Liver (tissue), 9 donors: Measurements from ENCODE around the gene CXCR4. TPM values are rescaled to one million over a fixed set of nuclear protein-coding genes. Genes with fewer than 3 reads are reported as not detected.

Source experiments
- DNase-seq: peaks from one replicate; pipeline ENCODE4 v3.0.0-alpha.2; 2017; ENCODE audit warnings: low spot score
- H3K27ac ChIP-seq, 2 donors: one replicate each; pipeline ENCODE4 v1.7.0; 2013; ENCODE audit warnings: inconsistent platforms in 2 of 2, low read length in 2 of 2, control low read depth in 1 of 2, low read depth in 1 of 2, mild to moderate bottlenecking in 1 of 2
- H3K27me3 ChIP-seq, 4 donors: one replicate each; pipeline versions ENCODE4 v1.6.1 to v1.7.0; 2013; ENCODE audit warnings: low read length in 3 of 4, inconsistent platforms in 1 of 4, mild to moderate bottlenecking in 1 of 4, moderate library complexity in 1 of 4; ENCODE audit not compliant: control insufficient read depth in 4 of 4, insufficient read depth in 4 of 4
- H3K36me3 ChIP-seq, 4 donors: one replicate each; pipeline versions ENCODE4 v1.6.1 to v1.7.0; 2013; ENCODE audit warnings: low read length in 3 of 4, mild to moderate bottlenecking in 3 of 4, low read depth in 1 of 4, moderate library complexity in 1 of 4; ENCODE audit not compliant: control insufficient read depth in 4 of 4, insufficient read depth in 3 of 4
- H3K4me1 ChIP-seq, 4 donors: one replicate each; pipeline versions ENCODE4 v1.6.1 to v1.7.0; 2013; ENCODE audit warnings: low read length in 3 of 4, mild to moderate bottlenecking in 3 of 4, moderate library complexity in 1 of 4; ENCODE audit not compliant: control insufficient read depth in 4 of 4, insufficient read depth in 4 of 4
- H3K4me3 ChIP-seq, 3 donors: one replicate each; pipeline versions ENCODE4 v1.6.1 to v1.7.0; 2013; ENCODE audit warnings: low read length in 3 of 3, control low read depth in 1 of 3, low read depth in 1 of 3, mild to moderate bottlenecking in 1 of 3
- H3K9ac ChIP-seq, 2 donors: one replicate each; pipeline ENCODE4 v1.7.0; 2013; ENCODE audit warnings: low read length in 2 of 2, mild to moderate bottlenecking in 2 of 2, moderate library complexity in 2 of 2, control low read depth in 1 of 2, low read depth in 1 of 2
- H3K9me3 ChIP-seq, 4 donors: one replicate each; pipeline versions ENCODE4 v1.6.1 to v1.7.0; 2013; ENCODE audit warnings: low read length in 3 of 4; ENCODE audit not compliant: control insufficient read depth in 4 of 4
- EGR1 ChIP-seq, 2 donors: IDR thresholded peaks; 2 replicates each; pipeline ENCODE4 v1.6.1; 2016 to 2018; ENCODE audit warnings: antibody characterized with exemption in 2 of 2, low read depth in 2 of 2
- FOXA2 ChIP-seq: IDR thresholded peaks from 2 replicates; pipeline ENCODE4 v1.6.1; 2016; ENCODE audit warnings: antibody characterized with exemption
- HNF4A ChIP-seq, 2 donors: conservative IDR thresholded peaks; 2 replicates each; pipeline ENCODE4 v1.6.1; 2016; ENCODE audit warnings: antibody characterized with exemption in 2 of 2, mild to moderate bottlenecking in 2 of 2
- NR2F2 ChIP-seq: IDR thresholded peaks from 2 replicates; pipeline ENCODE4 v1.6.1; 2016; ENCODE audit warnings: antibody characterized with exemption
- REST ChIP-seq: IDR thresholded peaks from 2 replicates; pipeline ENCODE4 v1.6.1; 2016; ENCODE audit warnings: antibody characterized with exemption, mild to moderate bottlenecking
- SP1 ChIP-seq: IDR thresholded peaks from 2 replicates; pipeline ENCODE4 v1.6.1; 2018; ENCODE audit warnings: antibody characterized with exemption, mild to moderate bottlenecking
- YY1 ChIP-seq: IDR thresholded peaks from 2 replicates; pipeline ENCODE4 v1.6.1; 2016; ENCODE audit warnings: antibody characterized with exemption, mild to moderate bottlenecking
- WGBS: extraction: QIAGEN DNeasy Blood & Tissue Kit; methylation state at CpG from one replicate; pipeline ENCODE4 v1.1.7; 2013; 5-methylcytosine and 5-hydroxymethylcytosine counted together
- polyA plus RNA-seq, 2 donors: library from polyadenylated mRNA; stranded (reverse) in 1 of 2; unstranded in 1 of 2; fragments of 200-250 nt in 1 of 2; fragments of >200 nt in 1 of 2; fragmentation: Nextera tagmentation in 1 of 2; extraction: Ambion mirVana in 1 of 2; gene quantifications; one replicate each; pipeline versions ENCODE4 v1.2.1 to v1.2.3, GENCODE V29; 2013 to 2015
- total RNA-seq, 2 donors: library from RNA; depleted of rRNA; stranded (reverse); fragments of >200 nt; gene quantifications; one replicate each; pipeline ENCODE4 v1.2.3, GENCODE V29; 2014
- TF ChIP-seq, protein P1 (sequence below): IDR thresholded peaks from 2 replicates; pipeline ENCODE4 v1.6.1; 2016; ENCODE audit warnings: antibody characterized with exemption
- donor health status: healthy.
- donor health status: healthy.
- donor health status: healthy.
- donor health status: healthy.
- donor health status: healthy.

CXCR4 gene
- total and polyA plus RNA-seq, 4 donors, result 5.0 to 9.0 (median 6.1) TPM

GRCh38 chr2:136122661-136123060, 4.7 kb upstream of the CXCR4 start:
- H3K36me3 ChIP-seq, result no peaks in the 10 kb centered on the region
- no peak overlapping the region for H3K9ac ChIP-seq
- H3K9me3 ChIP-seq, result no peaks in the 10 kb centered on the region
- peaks cover 2 to 12% (median 6%) of the 10 kb centered on the region in 4 donors for H3K4me1 ChIP-seq
- TF ChIP-seq EGR1 (IDR thresholded peaks at IDR 0.05; ENCODE audit: low read depth in 2 of 2) (no peak), FOXA2 (no peak), REST (no peak), YY1 (no peak)
- no peak for DNase-seq
- 33% methylated on average over 3 of the region's 3 CpGs for WGBS
- H3K4me3 ChIP-seq, result no peak overlapping the region
- peaks cover 0 to 6% (median 3%) of the 10 kb centered on the region in 4 donors for H3K27me3 ChIP-seq
- H3K27ac ChIP-seq, result no peak overlapping the region

DNA sequence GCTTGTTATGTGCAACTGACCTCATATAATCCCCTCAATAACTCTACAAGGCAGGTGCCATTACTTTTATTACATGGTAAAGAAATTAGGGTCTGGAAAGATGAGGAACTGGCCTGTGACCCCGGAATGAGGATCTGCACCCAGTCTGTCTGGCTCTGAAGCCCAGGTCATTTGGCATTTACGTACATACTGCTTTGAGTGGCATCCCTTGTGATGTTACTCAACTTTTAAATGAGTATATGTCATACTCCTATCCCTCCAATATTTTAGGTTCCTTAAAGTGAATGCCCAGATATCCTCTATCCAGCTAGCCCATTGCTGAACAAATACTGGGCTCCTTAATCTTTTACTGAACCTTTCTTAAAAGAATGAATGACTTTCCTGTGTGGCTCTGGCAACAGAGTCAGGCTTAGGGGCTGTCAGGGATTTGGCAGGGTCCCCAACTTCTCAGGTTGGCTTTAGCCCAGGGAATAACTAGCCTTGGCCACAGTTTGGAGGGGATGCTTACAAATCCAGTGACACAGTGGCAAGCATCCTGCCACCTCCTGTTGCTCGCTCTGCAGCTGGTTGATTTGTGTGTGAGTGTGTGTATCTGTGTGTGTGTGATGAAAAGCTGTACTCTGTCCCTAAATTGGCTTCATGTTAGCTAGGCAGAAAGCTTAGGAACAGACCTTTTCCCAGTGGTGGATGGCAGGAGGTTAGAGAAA, 3.4 kb upstream of the CXCR4 start:
- DNase-seq, result no peak
- 66% methylated on average over 3 of the region's 3 CpGs for WGBS
- Histone ChIP-seq H3K27me3 (peaks cover 0 to 6% (median 2%) of the 10 kb centered on the region in 4 donors), H3K27ac (no peak overlapping the region), H3K36me3 (no peaks in the 10 kb centered on the region), H3K4me1 (peaks cover 9 to 24% (median 17%) of the 10 kb centered on the region in 4 donors), H3K4me3 (no peak overlapping the region), H3K9ac (no peak overlapping the region), H3K9me3 (no peaks in the 10 kb centered on the region)
- no peak for TF ChIP-seq EGR1 (IDR thresholded peaks at IDR 0.05; ENCODE audit: low read depth in 2 of 2)
- no peak for TF ChIP-seq FOXA2

GRCh38 chr2:136119717-136120675, 2.0 kb upstream of the CXCR4 start:
- no peak overlapping the region for H3K9ac ChIP-seq
- no peak overlapping the region for H3K27ac ChIP-seq
- H3K36me3 ChIP-seq, result no peaks in the 10 kb centered on the region
- TF ChIP-seq EGR1 (IDR thresholded peaks at IDR 0.05; ENCODE audit: low read depth in 2 of 2) (no peak), HNF4A (conservative IDR thresholded peaks at IDR 0.05) (no peak), SP1 (no peak), NR2F2 (no peak)
- TF ChIP-seq, protein P1, sequence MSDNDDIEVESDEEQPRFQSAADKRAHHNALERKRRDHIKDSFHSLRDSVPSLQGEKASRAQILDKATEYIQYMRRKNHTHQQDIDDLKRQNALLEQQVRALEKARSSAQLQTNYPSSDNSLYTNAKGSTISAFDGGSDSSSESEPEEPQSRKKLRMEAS, result no peak
- H3K4me3 ChIP-seq, result peak overlapping the region in 1 of 3 donors; percentile 52
- WGBS, result 24% methylated on average over 16 of the region's 16 CpGs
- peaks cover 10 to 26% (median 17%) of the 10 kb centered on the region in 4 donors for H3K4me1 ChIP-seq
- DNase-seq, result no peak
- H3K27me3 ChIP-seq, result peaks cover 0 to 6% (median 2%) of the 10 kb centered on the region in 4 donors
- H3K9me3 ChIP-seq, result no peaks in the 10 kb centered on the region
